Measurements from ENCODE around the gene HSPBAP1.

GRCh38 chr3:122773944-122774509 lies 19.6 kb downstream of the HSPBAP1 start:
- no peak for TF ChIP-seq CTCF (IDR thresholded peaks at IDR 0.05; ENCODE audit: low read depth, low read length)
- TF ChIP-seq EZH2phosphoT487 (IDR thresholded peaks at IDR 0.05; ENCODE audit: low read depth), result no peak

All from OCI-LY3 (cell line).